GM21825 (cell line): Measurements from ENCODE around the gene TRAF2.
A peak's percentile ranks its signal among the peaks of the same experiment; 100 is the strongest.

ENCODE experiments used
- ATAC-seq: cut with Tn5 transposase; IDR thresholded peaks from one replicate; pipeline ENCODE4 v1.9.1; 2021; ENCODE audit warnings: mild to moderate bottlenecking, moderate library complexity; ENCODE audit not compliant: unreplicated experiment

TRAF2 gene

DNA sequence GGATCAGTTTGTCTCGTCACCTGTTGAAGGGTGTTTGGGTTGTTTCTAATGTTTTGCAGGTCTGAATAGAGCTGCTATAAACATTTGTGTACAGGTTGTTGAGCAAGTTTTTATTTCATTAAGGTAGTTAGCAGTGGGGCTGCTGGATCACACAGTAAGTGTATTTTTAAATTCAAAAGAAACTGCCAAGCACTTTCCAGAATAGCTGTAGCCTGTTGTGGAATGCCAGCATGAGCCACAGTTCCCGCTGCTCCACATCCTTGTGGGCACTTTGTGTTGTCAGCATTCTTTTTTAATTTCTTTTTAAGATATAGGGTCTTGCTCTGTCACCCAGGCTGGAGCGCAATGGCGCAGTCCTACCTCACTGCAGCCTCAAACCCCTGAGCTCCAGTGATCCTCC lies 43.7 kb downstream of the TRAF2 start:
- ATAC-seq: no peak

DNA sequence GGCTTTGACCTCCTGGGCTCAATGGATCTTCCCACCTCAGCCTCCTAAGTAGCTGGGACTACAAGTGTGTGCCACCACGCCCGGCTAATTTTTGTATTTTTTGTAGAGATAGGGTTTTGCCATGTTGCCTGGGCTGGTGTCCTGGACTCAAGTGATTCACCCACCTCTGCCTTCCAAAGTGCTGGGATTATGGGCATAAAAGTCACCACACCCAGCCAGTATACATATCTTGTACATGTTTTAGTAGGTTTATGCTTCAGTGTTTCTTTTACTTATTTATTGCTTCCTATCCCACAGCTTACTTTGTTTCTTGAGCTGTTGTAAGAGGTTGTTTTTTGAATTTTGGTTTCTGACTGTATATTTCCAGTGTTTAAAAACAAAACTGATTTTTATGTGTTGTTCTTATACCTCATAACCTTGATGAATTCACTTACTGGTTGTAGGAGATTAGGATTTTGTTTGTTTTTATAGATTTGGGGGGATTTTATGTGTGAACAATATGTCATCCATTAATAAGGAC lies 45.4 kb downstream of the TRAF2 start:
- ATAC-seq: no peak

DNA sequence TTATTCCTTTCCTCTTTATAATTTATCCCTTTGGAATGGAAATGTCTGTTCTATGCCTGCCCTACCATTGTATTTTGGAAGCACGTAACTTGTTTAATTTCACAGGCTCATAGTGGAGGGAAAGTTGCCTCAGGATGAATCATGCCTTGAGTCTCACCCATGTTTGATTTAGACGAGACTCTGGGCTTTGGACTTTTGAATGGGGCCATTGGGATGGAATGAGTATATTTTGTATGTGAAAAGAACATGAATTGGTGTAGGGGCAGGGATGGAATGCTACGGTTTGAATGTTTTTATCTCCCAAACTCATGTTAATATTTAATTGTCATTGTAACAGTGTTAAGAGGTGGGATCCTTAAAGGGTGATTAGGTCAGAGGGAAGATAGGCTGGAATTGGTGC lies 48.0 kb downstream of the TRAF2 start:
- ATAC-seq: no peak

GRCh38 chr9:136935651-136936050 lies 49.3 kb downstream of the TRAF2 start:
- no peak for ATAC-seq

GRCh38 chr9:136936645-136937170 lies 50.4 kb downstream of the TRAF2 start:
- ATAC-seq: no peak

- no peak for ATAC-seq
These were observed 51.1 kb downstream of the TRAF2 start for GRCh38 chr9:136937186-136938001.

DNA sequence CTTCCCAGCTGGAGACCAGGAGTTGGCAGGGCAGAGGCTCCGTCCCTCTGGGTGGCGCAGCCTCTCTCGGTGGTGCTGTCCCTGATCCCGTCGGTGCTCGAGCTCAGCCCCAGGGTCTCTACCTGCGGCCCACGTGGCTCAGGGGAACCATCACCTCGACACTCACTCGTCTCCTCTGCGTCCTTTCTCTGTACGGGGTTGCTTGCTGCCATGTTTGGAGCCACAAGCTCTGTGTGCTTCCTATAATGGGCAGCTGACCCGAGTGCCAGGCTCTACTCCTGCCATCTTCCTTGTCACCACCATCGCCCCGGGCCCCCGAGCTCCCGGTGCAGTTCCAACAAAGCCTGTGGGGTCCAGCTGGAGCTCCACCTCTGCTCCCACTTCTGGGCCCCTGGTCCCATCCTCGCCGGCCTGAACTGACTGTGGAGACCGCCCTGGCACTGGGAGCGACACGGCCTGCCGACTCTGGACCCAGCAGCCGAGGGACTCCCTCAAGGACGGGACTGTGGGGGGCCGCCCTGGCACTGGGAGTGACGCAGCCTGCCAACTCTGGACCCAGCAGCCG lies 53.2 kb downstream of the TRAF2 start:
- ATAC-seq: no peak

- no peak for ATAC-seq
These were observed 53.7 kb downstream of the TRAF2 start for GRCh38 chr9:136939996-136940525.

DNA sequence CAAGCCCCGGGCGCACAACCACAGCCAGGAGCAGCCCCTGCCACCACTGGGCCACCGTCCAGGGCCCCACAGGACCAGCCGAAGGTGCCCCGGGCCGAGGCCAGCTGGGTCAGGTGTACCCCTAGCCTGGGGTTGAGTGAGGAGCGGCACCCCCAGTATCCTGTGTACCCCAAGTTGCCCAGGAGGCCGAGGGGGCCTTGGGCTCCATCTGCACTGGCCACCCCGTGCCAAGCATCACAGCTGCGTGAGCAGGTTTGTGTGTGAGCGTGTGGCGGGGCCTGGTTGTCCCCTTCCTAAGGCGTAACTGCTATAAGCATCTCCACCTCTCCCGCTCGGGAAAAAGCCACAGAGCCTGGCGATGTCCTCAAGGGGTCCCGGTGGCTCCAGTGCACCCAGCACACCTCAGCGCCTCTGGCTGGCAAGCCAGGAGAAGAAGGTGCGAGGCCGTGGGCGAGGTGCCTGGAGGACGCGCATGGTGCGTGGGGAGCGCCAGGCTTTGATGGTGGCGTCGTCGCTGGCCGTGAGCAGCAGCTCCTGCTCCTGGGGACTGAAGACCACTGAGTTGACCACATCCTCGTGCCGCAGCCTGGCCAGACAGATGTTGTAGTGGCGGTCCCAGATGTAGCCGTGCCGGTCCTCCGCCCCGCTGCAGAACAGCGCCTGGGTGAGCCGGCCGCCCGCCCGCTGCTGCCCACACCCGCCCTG lies 54.4 kb downstream of the TRAF2 start:
- ATAC-seq: no peak

DNA sequence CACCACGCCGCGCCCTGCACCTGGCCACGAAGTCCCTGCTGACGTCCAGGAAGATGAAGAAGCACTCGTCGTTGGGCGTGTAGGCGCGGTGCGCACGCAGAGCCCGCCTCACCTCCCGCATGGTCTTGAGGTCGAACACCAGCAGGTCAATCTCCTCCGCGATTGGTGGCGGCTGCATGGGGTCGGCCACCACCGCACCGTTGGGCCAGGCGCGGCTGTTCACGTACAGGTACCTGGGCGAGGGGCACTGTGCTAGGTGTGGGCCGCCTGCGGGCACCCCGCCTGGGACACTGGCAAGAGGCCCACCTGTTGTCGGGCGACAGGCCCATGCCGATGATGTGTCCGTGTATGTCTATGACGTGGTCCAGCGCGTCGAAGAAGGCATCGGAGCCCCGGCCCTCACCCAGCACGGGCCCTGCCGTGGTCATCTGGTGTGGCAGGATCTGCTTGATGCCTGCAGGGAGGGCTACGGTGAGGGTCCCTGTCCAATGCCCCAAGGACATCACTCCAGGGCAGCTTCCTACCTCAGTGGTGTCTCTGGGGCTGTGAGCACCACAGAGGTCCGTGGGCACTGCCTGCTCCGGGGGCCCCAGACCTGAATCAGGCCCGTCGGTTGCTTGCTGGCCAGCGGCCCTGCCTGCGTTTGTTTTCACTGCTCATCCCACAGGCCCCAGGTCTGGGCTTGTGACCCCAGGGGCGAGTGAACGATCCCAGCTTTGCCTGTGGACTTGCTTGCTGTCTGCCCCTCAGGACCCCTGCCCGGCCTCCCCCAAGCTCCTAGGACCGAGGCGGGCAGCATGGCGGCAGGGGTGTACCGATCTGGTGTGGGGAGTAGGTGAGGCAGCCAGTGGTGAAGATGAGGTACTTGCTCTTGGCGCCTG lies 55.2 kb downstream of the TRAF2 start:
- no peak for ATAC-seq

DNA sequence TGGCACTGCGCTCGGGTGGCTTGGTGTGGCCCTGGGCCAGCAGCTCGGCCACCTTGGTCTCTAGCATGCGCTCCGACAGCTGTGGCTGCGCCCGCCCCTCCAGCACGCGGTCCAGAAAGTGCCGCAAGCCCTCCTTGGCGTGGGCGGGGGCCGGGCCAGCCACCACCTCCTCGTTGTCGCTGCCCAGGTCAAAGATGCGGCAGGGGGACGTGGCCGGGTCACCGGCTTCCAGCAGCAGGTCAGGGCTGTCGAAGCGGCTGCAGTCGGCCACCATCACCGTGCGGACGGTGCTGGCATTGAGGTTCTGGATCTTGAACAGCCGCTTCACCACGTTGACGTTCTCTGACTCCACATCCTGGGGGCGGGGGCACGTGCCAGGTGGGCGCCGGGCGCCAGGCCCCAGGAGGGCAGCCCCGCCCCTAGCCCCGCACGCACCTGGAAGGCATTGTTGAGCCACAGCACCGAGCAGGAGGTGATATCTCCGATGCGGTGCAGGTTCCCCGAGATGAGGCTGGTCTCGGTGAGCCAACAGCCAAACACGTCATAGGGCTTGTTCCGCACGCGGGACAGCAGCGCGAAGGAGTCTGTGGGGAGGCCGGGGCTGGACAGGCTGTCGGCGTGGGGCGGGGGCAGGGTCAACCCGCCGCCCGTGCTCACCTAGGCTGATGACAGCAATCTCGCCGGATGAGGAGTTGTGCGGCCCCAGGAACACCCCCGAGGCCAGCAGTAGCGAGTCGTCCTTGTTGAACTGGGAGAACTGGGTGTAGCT lies 56.0 kb downstream of the TRAF2 start:
- ATAC-seq: no peak

DNA sequence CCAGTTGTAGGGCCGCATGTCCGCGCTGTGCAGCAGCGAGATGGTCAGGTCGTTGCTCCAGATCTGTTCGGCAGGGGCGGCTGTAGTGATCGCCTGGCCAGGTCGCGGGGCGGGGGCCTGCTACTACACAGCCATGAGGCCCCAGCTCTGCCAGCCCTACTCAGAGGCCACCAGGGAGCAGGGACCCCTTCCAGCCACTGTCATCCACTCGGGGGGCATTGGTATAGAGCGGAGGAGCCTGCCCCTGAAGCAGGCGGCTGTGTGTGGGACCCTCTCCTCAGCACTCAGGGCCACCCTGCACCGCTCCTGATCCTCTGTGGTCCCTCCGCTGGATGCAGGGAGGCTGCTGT lies 56.5 kb downstream of the TRAF2 start:
- ATAC-seq: no peak

DNA sequence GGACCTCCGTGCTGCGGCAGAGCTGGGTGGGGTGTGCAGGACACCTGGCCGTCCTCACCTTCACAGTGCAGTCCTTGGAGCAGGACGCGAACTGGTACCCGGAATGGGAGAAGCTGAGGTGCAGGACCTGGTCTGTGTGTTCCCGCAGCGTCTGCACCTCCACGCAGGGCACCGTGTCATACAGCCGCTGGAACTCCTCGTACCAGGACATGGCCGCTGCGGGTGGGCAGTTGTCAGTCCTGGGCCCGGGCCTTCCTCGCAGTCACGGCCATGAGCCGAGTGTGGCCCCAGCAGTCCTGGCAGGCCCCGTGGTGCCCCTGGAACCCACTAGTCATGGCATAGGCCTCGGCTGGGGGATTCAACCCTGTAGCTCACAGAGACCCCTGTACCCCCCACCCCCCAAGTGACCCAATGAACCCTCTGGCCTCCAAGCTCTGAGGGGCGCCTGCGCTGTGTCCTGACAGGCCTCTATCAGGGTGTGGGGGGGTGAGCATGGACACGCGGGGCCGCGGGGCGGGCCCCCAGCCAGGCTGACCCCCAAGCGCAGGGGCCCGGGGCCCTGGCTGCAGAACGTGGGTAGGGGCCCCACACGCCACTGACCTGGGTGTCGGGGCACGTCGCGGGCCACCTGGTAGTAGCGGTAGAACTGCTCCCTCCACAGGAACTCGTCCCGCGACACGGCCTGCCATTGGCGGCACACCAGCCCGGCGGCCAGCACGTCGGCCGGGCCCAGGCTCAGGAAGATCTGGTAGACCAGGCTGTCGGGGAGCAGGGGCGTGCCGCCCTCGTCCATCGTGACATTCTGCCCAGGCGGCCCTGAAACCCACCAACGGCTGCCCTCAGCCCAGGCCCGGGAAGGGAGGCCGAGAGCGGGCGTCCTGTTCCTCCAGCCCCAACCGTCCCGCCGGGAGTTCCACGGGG lies 57.2 kb downstream of the TRAF2 start:
- ATAC-seq: peak; percentile 8

DNA sequence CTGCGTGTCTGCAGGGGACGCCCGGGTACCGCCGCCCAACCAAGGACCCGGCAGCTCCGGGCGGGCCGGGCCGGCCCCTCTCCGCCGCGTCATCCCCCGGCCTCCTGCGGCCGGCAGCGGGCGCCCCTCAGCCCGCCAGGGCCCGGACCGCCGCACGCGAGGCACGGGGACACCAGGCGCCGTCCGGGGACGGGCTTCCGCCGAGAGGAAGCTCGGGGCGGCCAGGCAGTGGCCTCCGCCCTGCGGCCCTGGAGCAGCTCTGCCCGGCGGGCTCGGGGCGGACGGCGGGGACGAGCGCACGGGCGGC lies 57.8 kb downstream of the TRAF2 start:
- no peak for ATAC-seq

- ATAC-seq: peak; percentile 69
These were observed 58.4 kb downstream of the TRAF2 start, which contains the start of the genes C8G and FBXW5 for GRCh38 chr9:136944519-136945332. TSS of gene C8G (plus strand) at chr9:136945243. CDS start at chr9:136945321, 78 bp downstream. TSS of gene FBXW5 (minus strand) at chr9:136944738. CDS start at chr9:136944083, 655 bp downstream.

GRCh38 chr9:136945333-136946227 lies 59.3 kb downstream of the TRAF2 start:
- no peak for ATAC-seq
